Measurements from ENCODE around the gene SV2B. TPM values are rescaled to one million over a fixed set of nuclear protein-coding genes. Genes with fewer than 3 reads are reported as not detected.

Gene SV2B
- total RNA-seq, 1 experiment from 2014 or later, result 0.44 TPM

- peaks cover 24% of the 10 kb centered on the region for H3K27me3 Mint-ChIP-seq (ENCODE audit: insufficient read depth, unreplicated experiment)
- POLR2A ChIA-PET, result no interaction called here
- CTCF ChIA-PET, result interaction anchor here (1.0 kb wide), 1 partner anchor 20 kb away, joined by 4 read pairs; no protein-coding TSS in a partner anchor
- H3K9me3 Mint-ChIP-seq (ENCODE audit: unreplicated experiment), result no peaks in the 10 kb centered on the region
- H3K4me3 Mint-ChIP-seq (ENCODE audit: unreplicated experiment), result no peak overlapping the region
- H3K4me1 Mint-ChIP-seq (ENCODE audit: insufficient read depth, unreplicated experiment), result no peaks in the 10 kb centered on the region
- no TSS peak for BruUV-seq (replicated peaks)
- intact Hi-C loops (cut with micrococcal nuclease), result no loop called here
- TF ChIP-seq CTCF (IDR thresholded peaks at IDR 0.05; ENCODE audit: unreplicated experiment), result no peak
- no peak for DNase-seq (ENCODE audit: unreplicated experiment)
- H3K27ac Mint-ChIP-seq (ENCODE audit: low read depth, unreplicated experiment), result no peak overlapping the region
- H3K36me3 Mint-ChIP-seq (ENCODE audit: insufficient read depth, unreplicated experiment), result no peaks in the 10 kb centered on the region
These were observed 144.9 kb downstream of the SV2B start for GRCh38 chr15:91244919-91245318.

- POLR2A ChIA-PET, result interaction anchor here (1.0 to 1.3 kb wide), 2 partner anchors 9 to 17 kb away, joined by 4 read pairs; no protein-coding TSS in a partner anchor
- H3K4me3 Mint-ChIP-seq (ENCODE audit: unreplicated experiment), result no peak overlapping the region
- H3K27ac Mint-ChIP-seq (ENCODE audit: low read depth, unreplicated experiment), result no peak overlapping the region
- no TSS peak for BruUV-seq (replicated peaks)
- TF ChIP-seq CTCF (IDR thresholded peaks at IDR 0.05; ENCODE audit: unreplicated experiment), result no peak
- no peaks in the 10 kb centered on the region for H3K9me3 Mint-ChIP-seq (ENCODE audit: unreplicated experiment)
- no peaks in the 10 kb centered on the region for H3K4me1 Mint-ChIP-seq (ENCODE audit: insufficient read depth, unreplicated experiment)
- intact Hi-C loops (cut with micrococcal nuclease), result loop anchor here (2.0 kb wide), 1 partner anchor 24 kb away; no protein-coding TSS in a partner anchor
- H3K27me3 Mint-ChIP-seq (ENCODE audit: insufficient read depth, unreplicated experiment), result peaks cover 31% of the 10 kb centered on the region
- H3K36me3 Mint-ChIP-seq (ENCODE audit: insufficient read depth, unreplicated experiment), result no peaks in the 10 kb centered on the region
- DNase-seq (ENCODE audit: unreplicated experiment), result no peak
- CTCF ChIA-PET, result interaction anchor here (0.6 to 2.7 kb wide), 14 partner anchors 10 to 774 kb away, joined by 3 to 17 read pairs (median 4); no protein-coding TSS in a partner anchor
These were observed 146.9 kb downstream of the SV2B start for GRCh38 chr15:91246998-91247397.

GRCh38 chr15:91249591-91249990 lies 149.5 kb downstream of the SV2B start:
- no TSS peak for BruUV-seq (replicated peaks)
- Mint-ChIP-seq H3K27me3 (ENCODE audit: insufficient read depth, unreplicated experiment) (peaks cover 45% of the 10 kb centered on the region), H3K27ac (ENCODE audit: low read depth, unreplicated experiment) (no peak overlapping the region), H3K4me3 (ENCODE audit: unreplicated experiment) (no peak overlapping the region), H3K36me3 (ENCODE audit: insufficient read depth, unreplicated experiment) (no peaks in the 10 kb centered on the region), H3K4me1 (ENCODE audit: insufficient read depth, unreplicated experiment) (no peaks in the 10 kb centered on the region), H3K9me3 (ENCODE audit: unreplicated experiment) (no peaks in the 10 kb centered on the region)
- CTCF ChIA-PET, result interaction anchor here (0.7 kb wide), 1 partner anchor 247 kb away, joined by 3 read pairs; no protein-coding TSS in a partner anchor
- no peak for TF ChIP-seq CTCF (IDR thresholded peaks at IDR 0.05; ENCODE audit: unreplicated experiment)
- POLR2A ChIA-PET, result no interaction called here
- intact Hi-C loops (cut with micrococcal nuclease), result no loop called here
- no peak for DNase-seq (ENCODE audit: unreplicated experiment)

GRCh38 chr15:91252322-91252721 lies 152.3 kb downstream of the SV2B start:
- DNase-seq (ENCODE audit: unreplicated experiment), result no peak
- no peak overlapping the region for H3K4me3 Mint-ChIP-seq (ENCODE audit: unreplicated experiment)
- peaks cover 55% of the 10 kb centered on the region for H3K27me3 Mint-ChIP-seq (ENCODE audit: insufficient read depth, unreplicated experiment)
- H3K27ac Mint-ChIP-seq (ENCODE audit: low read depth, unreplicated experiment), result no peak overlapping the region
- no TSS peak for BruUV-seq (replicated peaks)
- no peak for TF ChIP-seq CTCF (IDR thresholded peaks at IDR 0.05; ENCODE audit: unreplicated experiment)
- H3K36me3 Mint-ChIP-seq (ENCODE audit: insufficient read depth, unreplicated experiment), result no peaks in the 10 kb centered on the region
- POLR2A ChIA-PET, result no interaction called here
- no peaks in the 10 kb centered on the region for H3K4me1 Mint-ChIP-seq (ENCODE audit: insufficient read depth, unreplicated experiment)
- intact Hi-C loops (cut with micrococcal nuclease), result no loop called here
- H3K9me3 Mint-ChIP-seq (ENCODE audit: unreplicated experiment), result no peaks in the 10 kb centered on the region
- CTCF ChIA-PET, result interaction anchor here (1.0 kb wide), 1 partner anchor 196 kb away, joined by 5 read pairs; no protein-coding TSS in a partner anchor

Measured in MCF 10A (cell line).